GM21390 (cell line): ENCODE measurements around the gene MSANTD3.
"Not testable (repeated sequence)": the region's sequence is repeated elsewhere in the genome, so short reads cannot be mapped to it uniquely, and the experiment has no call there.

ENCODE experiments used
- ATAC-seq: cut with Tn5 transposase; IDR thresholded peaks from one replicate; pipeline ENCODE4 v1.9.1; 2021; ENCODE audit not compliant: unreplicated experiment

The MSANTD3 gene

GRCh38 chr9:100428871-100429654 lies 2.1 kb downstream of the MSANTD3 start:
- ATAC-seq: no peak

GRCh38 chr9:100430286-100430940 lies 3.5 kb downstream of the MSANTD3 start:
- ATAC-seq: no peak

GRCh38 chr9:100431886-100432285 lies 4.9 kb downstream of the MSANTD3 start:
- no peak for ATAC-seq

GRCh38 chr9:100432736-100433135 lies 5.8 kb downstream of the MSANTD3 start:
- no peak for ATAC-seq

DNA sequence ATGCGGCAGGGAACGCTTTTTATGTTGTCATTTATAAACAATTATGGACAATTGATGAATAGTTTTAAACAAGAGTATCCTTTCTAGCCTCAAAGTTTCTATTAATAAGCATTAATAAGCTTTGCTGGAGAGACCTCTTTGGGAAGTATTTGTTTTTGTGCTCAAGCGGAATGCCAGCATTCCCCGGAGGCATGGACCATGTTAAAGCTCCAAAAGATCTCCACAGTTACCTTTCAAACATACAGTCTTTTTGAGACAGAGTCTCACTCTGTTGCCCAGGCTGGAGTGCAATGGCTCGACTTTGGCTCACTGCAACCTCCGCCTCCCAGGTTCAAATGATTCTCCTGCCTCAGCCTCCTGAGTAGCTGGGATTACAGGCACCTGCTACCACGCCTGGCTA lies 9.6 kb downstream of the MSANTD3 start:
- ATAC-seq: no peak

GRCh38 chr9:100437860-100438805 lies 11.2 kb downstream of the MSANTD3 start:
- ATAC-seq: peak; percentile 79

DNA sequence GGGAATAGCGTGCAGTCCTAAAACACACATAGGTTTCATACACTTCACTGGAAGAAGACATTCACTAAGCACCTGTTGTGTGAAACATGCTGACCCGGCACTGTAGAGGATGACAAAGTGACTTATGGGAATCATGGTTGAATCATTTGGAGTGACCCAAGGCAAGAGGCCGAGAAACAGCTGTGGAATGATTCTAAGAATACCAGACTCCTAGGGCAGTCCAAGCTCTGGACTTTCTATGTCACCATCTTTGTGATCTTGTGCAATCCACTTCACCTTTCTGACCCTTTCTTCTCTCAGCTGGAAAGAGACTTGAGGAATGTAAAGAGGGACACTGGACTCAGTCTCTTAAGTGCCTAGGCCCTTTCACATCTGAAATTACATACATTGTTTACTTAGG lies 13.1 kb downstream of the MSANTD3 start:
- no peak for ATAC-seq

- not testable (repeated sequence) for ATAC-seq
Measured at GRCh38 chr9:100440487-100440886, 13.5 kb downstream of the MSANTD3 start.

- ATAC-seq: no peak
Measured at GRCh38 chr9:100441911-100442361, 15.0 kb downstream of the MSANTD3 start.

- no peak for ATAC-seq
Measured at GRCh38 chr9:100443781-100444768, 17.1 kb downstream of the MSANTD3 start.

GRCh38 chr9:100445161-100445902 lies 18.4 kb downstream of the MSANTD3 start:
- no peak for ATAC-seq

- ATAC-seq: no peak
Measured at GRCh38 chr9:100445903-100446549, 19.1 kb downstream of the MSANTD3 start.

- ATAC-seq: no peak
Measured at GRCh38 chr9:100447041-100447440, 20.1 kb downstream of the MSANTD3 start.

DNA sequence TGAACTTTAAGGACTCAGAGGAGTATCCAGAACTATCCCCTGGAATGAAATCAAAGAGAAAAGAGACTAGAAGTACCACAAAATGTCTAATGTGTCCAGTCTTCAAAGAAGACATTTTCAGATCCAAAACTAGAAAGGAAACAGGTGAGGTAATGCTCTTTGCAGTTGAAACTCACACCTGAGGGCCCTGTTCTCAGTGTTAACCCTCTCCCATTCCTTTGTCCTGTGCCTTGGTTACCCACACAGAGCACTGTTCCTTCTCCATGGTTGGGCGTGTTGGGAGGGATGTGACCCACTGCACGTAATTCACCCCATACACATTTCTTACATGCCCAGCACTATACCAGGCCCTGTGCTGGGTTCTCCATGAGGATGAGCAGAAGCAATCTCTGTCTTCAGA lies 21.3 kb downstream of the MSANTD3 start:
- ATAC-seq: no peak

- peak; percentile 81 for ATAC-seq
Measured at GRCh38 chr9:100449420-100449819, 22.5 kb downstream of the MSANTD3 start.

DNA sequence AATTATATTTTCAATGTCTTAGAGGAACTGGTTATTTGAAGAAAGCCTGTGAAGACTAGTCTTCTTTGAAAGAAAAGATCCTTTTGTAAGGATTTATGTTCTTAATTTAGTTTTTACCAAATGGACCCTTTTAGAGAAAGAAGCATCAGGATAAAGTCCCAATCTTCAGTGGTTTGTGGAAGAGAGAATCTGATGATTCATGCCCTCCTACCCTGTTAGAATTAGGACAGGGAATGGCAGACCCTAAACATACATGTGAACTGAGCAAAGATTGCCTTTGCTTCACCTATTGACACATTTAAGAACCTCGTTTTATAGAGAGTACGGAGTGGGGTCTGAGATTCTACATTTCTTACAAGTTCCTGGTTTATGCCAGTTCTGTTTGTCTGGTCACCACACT lies 26.0 kb downstream of the MSANTD3 start:
- ATAC-seq: no peak

DNA sequence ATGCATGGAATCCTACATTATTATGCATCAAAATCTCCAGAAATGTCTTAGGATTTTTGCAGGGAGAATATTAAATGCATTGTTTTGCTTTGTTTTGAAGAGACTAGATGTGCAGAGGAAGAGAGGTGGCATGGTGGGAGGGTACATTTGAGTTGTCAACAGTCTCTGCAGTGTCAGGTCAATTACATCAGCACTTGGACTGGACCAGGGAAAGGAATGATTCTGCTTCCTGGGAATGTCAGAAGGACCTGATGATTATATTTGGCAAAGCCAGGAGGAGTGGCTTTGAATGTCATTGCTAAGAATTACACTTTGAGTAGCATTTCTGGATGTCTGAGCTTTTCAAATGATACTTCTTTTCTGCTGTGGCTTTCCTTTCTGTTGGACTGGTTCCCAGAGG lies 28.5 kb downstream of the MSANTD3 start:
- no peak for ATAC-seq

GRCh38 chr9:100457517-100457916 lies 30.6 kb downstream of the MSANTD3 start:
- no peak for ATAC-seq

DNA sequence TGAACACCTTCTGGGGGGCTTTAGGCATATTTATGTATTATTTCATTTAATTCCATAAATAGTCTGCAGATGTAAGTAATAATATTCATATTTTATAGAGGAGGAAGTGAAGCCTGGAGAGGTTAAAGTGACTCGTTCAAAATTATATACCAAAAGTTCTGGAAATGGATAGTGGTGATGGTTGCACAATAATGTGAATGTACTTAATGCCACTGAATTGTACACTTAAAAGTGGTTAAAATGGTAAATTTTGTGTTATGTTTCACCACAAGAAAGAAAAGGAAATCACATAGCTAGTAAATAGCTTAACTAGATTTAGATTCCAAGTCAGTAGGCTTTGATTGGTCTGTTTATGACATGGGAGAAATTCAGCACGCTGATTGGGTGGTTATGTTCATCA lies 33.0 kb downstream of the MSANTD3 start:
- ATAC-seq: no peak
